ENCODE results near the gene CCK.

- no peak for TF ChIP-seq EZH2 (IDR thresholded peaks at IDR 0.05; ENCODE audit: low read length, unreplicated experiment)
- TF ChIP-seq CTCF (conservative IDR thresholded peaks at IDR 0.05; ENCODE audit: low read depth, low read length): no peak
- TF ChIP-seq EZH2phosphoT487 (IDR thresholded peaks at IDR 0.05; ENCODE audit: borderline replicate concordance, low read length): no peak
Observed at GRCh38 chr3:42214565-42215283, 51.3 kb downstream of the CCK start.
